Activated naive CD8-positive, alpha-beta T cell treated with anti-CD3 and anti-CD28 coated beads, Interleukin-2, amount 10 ng/mL, durations not matched to agents 7 days and 5 days (primary cell): ENCODE measurements around the gene SLC35F6. TPM values are rescaled to one million over a fixed set of nuclear protein-coding genes. Genes with fewer than 3 reads are reported as not detected.

ENCODE experiments used
- ATAC-seq: fragments of 150-1000 bp; cut with Tn5 transposase; one replicate; pipeline ENCODE4 v1.10.0; 2021; ENCODE audit warnings: low read depth, moderate library complexity
- POLR2A ChIA-PET: fragments of 350-600 bp; sonication (Branson Sonifier 250); formaldehyde crosslinking; loops from one replicate; lab custom pipeline; 2021; ENCODE audit warnings: antibody characterized with exemption; lab: Charles Lee
- DNase-seq: peaks from one replicate; pipeline ENCODE4 v3.0.0; 2021
- H3K27ac Mint-ChIP-seq: one replicate; pipeline ENCODE4 v1.8.0; 2022; ENCODE audit warnings: mild to moderate bottlenecking, mixed read lengths
- H3K27me3 Mint-ChIP-seq: one replicate; pipeline ENCODE4 v1.8.0; 2022; ENCODE audit warnings: mild to moderate bottlenecking, moderate library complexity, mixed read lengths
- H3K36me3 Mint-ChIP-seq: one replicate; pipeline ENCODE4 v1.8.0; 2021; ENCODE audit warnings: mild to moderate bottlenecking, mixed read lengths
- H3K4me1 Mint-ChIP-seq: one replicate; pipeline ENCODE4 v1.8.0; 2021; ENCODE audit warnings: mixed read lengths
- H3K4me3 Mint-ChIP-seq: one replicate; pipeline ENCODE4 v1.8.0; 2022; ENCODE audit warnings: mild to moderate bottlenecking, moderate library complexity, mixed read lengths
- H3K9me3 Mint-ChIP-seq: one replicate; pipeline ENCODE4 v1.8.0; 2021; ENCODE audit warnings: mixed read lengths
- total RNA-seq, 2 experiments: library from RNA; stranded (reverse); gene quantifications; one replicate each; pipeline ENCODE4 v1.2.3, GENCODE V29; 2021

The SLC35F6 gene
- total RNA-seq, 2 experiments from 2014 or later: 19.5 to 19.7 TPM

- Mint-ChIP-seq H3K36me3 (no peaks in the 10 kb centered on the region), H3K9me3 (no peaks in the 10 kb centered on the region), H3K27me3 (peaks cover 6% of the 10 kb centered on the region), H3K4me3 (no peak overlapping the region), H3K4me1 (no peaks in the 10 kb centered on the region), H3K27ac (no peak overlapping the region)
- DNase-seq: no peak
- POLR2A ChIA-PET: no interaction called here
- ATAC-seq: no peak
Measured at GRCh38 chr2:26723991-26724750, 39.9 kb upstream of the SLC35F6 start.

DNA sequence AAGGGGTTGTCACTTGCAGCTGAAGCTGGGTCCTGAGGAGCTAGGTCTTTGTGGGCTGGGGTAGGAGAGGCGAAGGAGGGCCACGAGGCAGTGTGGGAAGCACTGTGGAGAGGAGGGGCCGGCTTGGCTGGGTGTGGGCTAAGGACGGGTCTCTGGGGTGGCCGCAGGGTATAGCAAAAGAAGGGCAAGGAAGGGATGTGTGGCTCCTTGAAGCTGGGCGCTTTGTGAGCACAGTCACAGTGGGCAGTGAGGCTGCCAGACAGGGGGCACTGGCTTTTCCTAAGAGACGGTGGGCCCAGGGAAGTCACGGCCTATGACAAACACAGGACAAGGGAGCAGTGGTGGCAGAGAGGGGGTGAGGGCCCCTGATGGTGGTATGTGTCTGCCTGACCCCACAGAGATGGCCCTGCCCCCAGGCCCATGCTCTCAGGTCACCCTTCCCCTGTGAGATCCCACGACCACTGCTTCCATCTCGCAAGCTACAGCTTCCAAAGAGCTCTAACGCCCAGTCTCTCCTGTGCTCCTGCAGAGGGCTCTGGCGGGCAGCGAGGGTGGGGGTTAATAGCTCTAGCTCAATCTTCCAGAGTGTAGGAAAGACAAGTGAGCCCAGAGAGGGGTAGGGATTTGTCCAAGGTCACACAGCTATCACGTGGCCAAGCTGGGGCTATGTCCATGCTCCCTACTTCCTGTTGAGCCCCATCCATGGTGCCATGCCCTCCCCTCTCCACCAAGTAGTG lies 39.1 kb upstream of the SLC35F6 start:
- no peak overlapping the region for H3K4me3 Mint-ChIP-seq
- DNase-seq (no peak), ATAC-seq (no peak)
- H3K4me1 Mint-ChIP-seq: no peaks in the 10 kb centered on the region
- POLR2A ChIA-PET: no interaction called here
- no peak overlapping the region for H3K27ac Mint-ChIP-seq
- H3K9me3 Mint-ChIP-seq: no peaks in the 10 kb centered on the region
- no peaks in the 10 kb centered on the region for H3K36me3 Mint-ChIP-seq
- H3K27me3 Mint-ChIP-seq: peaks cover 6% of the 10 kb centered on the region

- H3K4me3 Mint-ChIP-seq: no peak overlapping the region
- H3K27me3 Mint-ChIP-seq: peaks cover 6% of the 10 kb centered on the region
- POLR2A ChIA-PET: no interaction called here
- ATAC-seq: no peak
- no peaks in the 10 kb centered on the region for H3K4me1 Mint-ChIP-seq
- H3K9me3 Mint-ChIP-seq: no peaks in the 10 kb centered on the region
- H3K27ac Mint-ChIP-seq: no peak overlapping the region
- H3K36me3 Mint-ChIP-seq: no peaks in the 10 kb centered on the region
- no peak for DNase-seq
Measured at GRCh38 chr2:26725521-26725820, 38.6 kb upstream of the SLC35F6 start.

DNA sequence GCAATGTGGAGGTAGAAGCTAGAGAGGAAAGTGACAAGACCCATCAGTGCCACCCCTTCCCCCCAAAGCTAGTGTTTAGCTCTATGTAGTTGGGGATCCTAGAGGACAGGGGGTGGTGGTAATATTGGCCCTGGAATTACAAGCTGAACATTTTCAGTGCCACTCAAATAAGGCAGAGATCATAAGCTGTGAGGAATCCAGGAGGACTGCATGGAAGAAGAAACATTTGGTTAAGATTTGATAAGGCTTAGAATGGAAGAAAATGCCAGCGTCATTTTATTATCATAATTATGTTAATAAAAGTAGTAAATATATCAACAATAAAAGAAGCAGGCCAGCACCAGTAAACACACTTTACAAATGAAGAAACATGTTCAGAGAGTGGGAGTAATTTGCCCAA lies 37.9 kb upstream of the SLC35F6 start:
- Mint-ChIP-seq H3K4me3 (no peak overlapping the region), H3K27me3 (peaks cover 6% of the 10 kb centered on the region), H3K27ac (no peak overlapping the region), H3K4me1 (no peaks in the 10 kb centered on the region), H3K36me3 (no peaks in the 10 kb centered on the region), H3K9me3 (no peaks in the 10 kb centered on the region)
- no peak for DNase-seq
- no peak for ATAC-seq
- POLR2A ChIA-PET: no interaction called here

DNA sequence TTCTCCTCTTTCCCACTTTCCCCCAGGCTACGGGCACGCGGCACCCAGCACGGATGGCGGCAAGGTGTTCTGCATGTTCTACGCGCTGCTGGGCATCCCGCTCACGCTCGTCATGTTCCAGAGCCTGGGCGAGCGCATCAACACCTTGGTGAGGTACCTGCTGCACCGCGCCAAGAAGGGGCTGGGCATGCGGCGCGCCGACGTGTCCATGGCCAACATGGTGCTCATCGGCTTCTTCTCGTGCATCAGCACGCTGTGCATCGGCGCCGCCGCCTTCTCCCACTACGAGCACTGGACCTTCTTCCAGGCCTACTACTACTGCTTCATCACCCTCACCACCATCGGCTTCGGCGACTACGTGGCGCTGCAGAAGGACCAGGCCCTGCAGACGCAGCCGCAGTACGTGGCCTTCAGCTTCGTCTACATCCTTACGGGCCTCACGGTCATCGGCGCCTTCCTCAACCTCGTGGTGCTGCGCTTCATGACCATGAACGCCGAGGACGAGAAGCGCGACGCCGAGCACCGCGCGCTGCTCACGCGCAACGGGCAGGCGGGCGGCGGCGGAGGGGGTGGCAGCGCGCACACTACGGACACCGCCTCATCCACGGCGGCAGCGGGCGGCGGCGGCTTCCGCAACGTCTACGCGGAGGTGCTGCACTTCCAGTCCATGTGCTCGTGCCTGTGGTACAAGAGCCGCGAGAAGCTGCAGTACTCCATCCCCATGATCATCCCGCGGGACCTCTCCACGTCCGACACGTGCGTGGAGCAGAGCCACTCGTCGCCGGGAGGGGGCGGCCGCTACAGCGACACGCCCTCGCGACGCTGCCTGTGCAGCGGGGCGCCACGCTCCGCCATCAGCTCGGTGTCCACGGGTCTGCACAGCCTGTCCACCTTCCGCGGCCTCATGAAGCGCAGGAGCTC lies 36.2 kb upstream of the SLC35F6 start:
- no peak overlapping the region for H3K27ac Mint-ChIP-seq
- peaks cover 4% of the 10 kb centered on the region for H3K27me3 Mint-ChIP-seq
- no peaks in the 10 kb centered on the region for H3K9me3 Mint-ChIP-seq
- ATAC-seq (peak; percentile 66), DNase-seq (peak; percentile 46)
- POLR2A ChIA-PET: no interaction called here
- H3K4me1 Mint-ChIP-seq: no peaks in the 10 kb centered on the region
- no peak overlapping the region for H3K4me3 Mint-ChIP-seq
- no peaks in the 10 kb centered on the region for H3K36me3 Mint-ChIP-seq

DNA sequence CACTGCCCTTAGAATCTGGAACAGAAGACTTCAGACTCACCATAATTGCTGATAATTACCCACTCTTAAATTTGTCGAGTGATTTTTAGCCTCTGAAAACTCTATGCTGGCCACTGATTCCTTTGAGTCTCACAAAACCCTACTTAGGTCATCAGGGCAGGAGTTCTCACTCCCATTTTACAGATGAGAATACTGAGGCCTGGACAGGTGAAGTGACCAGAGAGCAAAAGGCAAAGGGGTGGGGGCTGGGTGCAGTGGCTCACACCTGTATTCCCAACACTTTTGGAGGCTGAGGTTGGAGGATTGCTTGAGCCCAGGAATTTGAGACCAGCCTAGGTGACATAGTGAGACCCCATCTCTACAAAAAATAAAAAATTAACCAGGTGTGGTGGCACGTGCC lies 34.8 kb upstream of the SLC35F6 start:
- no peak overlapping the region for H3K27ac Mint-ChIP-seq
- POLR2A ChIA-PET: interaction anchor here (0.7 kb wide), 1 partner anchor 117 kb away, joined by 3 read pairs; no protein-coding TSS in a partner anchor
- ATAC-seq (no peak), DNase-seq (no peak)
- H3K36me3 Mint-ChIP-seq: no peaks in the 10 kb centered on the region
- no peak overlapping the region for H3K4me3 Mint-ChIP-seq
- H3K4me1 Mint-ChIP-seq: no peaks in the 10 kb centered on the region
- H3K9me3 Mint-ChIP-seq: no peaks in the 10 kb centered on the region
- peaks cover 7% of the 10 kb centered on the region for H3K27me3 Mint-ChIP-seq

GRCh38 chr2:26730549-26731344 lies 33.3 kb upstream of the SLC35F6 start:
- H3K27ac Mint-ChIP-seq: no peak overlapping the region
- peaks cover 7% of the 10 kb centered on the region for H3K27me3 Mint-ChIP-seq
- no peaks in the 10 kb centered on the region for H3K9me3 Mint-ChIP-seq
- no peaks in the 10 kb centered on the region for H3K4me1 Mint-ChIP-seq
- no peak overlapping the region for H3K4me3 Mint-ChIP-seq
- POLR2A ChIA-PET: no interaction called here
- DNase-seq (no peak), ATAC-seq (no peak)
- H3K36me3 Mint-ChIP-seq: no peaks in the 10 kb centered on the region

DNA sequence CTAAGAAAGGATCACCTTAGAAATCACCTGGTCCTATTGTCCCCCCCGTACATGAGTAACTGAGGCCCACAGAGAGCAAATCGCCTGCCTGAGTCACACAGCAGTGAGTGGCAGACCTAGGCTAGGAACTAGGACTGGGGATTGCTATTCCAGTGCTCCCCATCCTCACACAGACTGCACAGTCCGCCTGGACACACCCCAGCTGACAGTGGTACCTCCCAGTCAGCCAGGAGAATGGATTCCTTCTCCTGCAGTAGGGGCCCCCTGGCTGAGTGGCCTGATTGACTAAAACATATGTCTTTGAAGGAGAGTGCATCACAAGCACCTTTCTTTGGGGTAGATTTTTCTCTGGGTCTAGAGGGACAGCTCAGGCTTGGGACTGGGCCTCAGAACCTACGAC lies 32.4 kb upstream of the SLC35F6 start:
- ATAC-seq (no peak), DNase-seq (no peak)
- H3K36me3 Mint-ChIP-seq: no peaks in the 10 kb centered on the region
- H3K4me1 Mint-ChIP-seq: no peaks in the 10 kb centered on the region
- peaks cover 4% of the 10 kb centered on the region for H3K27me3 Mint-ChIP-seq
- H3K4me3 Mint-ChIP-seq: no peak overlapping the region
- H3K9me3 Mint-ChIP-seq: no peaks in the 10 kb centered on the region
- POLR2A ChIA-PET: no interaction called here
- H3K27ac Mint-ChIP-seq: no peak overlapping the region

DNA sequence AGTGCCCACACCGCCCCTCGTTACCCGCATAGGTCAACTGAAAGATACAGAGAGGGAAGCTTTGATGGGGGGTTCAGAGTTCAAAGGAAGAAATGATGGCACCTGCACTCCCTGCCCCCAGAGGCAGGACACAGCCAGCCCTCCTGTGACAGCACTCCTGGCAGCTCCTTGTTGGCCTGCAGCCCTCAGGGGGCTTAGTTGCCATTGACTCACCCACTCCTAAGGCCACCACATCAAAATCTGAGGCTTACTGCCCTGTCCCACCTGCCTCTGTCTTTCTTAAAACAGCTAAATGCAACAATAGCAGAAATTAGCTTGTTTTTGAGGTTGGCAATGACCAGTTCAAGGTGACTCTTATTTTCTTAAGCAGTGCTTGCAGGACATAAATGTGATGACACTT lies 31.6 kb upstream of the SLC35F6 start:
- POLR2A ChIA-PET: no interaction called here
- DNase-seq (no peak), ATAC-seq (no peak)
- H3K36me3 Mint-ChIP-seq: no peaks in the 10 kb centered on the region
- H3K27ac Mint-ChIP-seq: no peak overlapping the region
- H3K4me3 Mint-ChIP-seq: no peak overlapping the region
- H3K9me3 Mint-ChIP-seq: no peaks in the 10 kb centered on the region
- H3K4me1 Mint-ChIP-seq: no peaks in the 10 kb centered on the region
- H3K27me3 Mint-ChIP-seq: peaks cover 5% of the 10 kb centered on the region

GRCh38 chr2:26733413-26733812 lies 30.7 kb upstream of the SLC35F6 start:
- H3K36me3 Mint-ChIP-seq: no peaks in the 10 kb centered on the region
- no peaks in the 10 kb centered on the region for H3K4me1 Mint-ChIP-seq
- POLR2A ChIA-PET: interaction anchor here (0.5 to 0.7 kb wide), 2 partner anchors 37 to 63 kb away, joined by 3 to 4 read pairs; no protein-coding TSS in a partner anchor
- peaks cover 6% of the 10 kb centered on the region for H3K27me3 Mint-ChIP-seq
- H3K9me3 Mint-ChIP-seq: no peaks in the 10 kb centered on the region
- ATAC-seq (no peak), DNase-seq (no peak)
- no peak overlapping the region for H3K27ac Mint-ChIP-seq
- no peak overlapping the region for H3K4me3 Mint-ChIP-seq

GRCh38 chr2:26735097-26735496 lies 29.0 kb upstream of the SLC35F6 start:
- ATAC-seq (no peak), DNase-seq (no peak)
- no peaks in the 10 kb centered on the region for H3K9me3 Mint-ChIP-seq
- H3K27ac Mint-ChIP-seq: no peak overlapping the region
- POLR2A ChIA-PET: no interaction called here
- no peak overlapping the region for H3K4me3 Mint-ChIP-seq
- H3K4me1 Mint-ChIP-seq: peaks cover under 1% of the 10 kb centered on the region
- H3K27me3 Mint-ChIP-seq: peaks cover 6% of the 10 kb centered on the region
- H3K36me3 Mint-ChIP-seq: no peaks in the 10 kb centered on the region

- no peak for ATAC-seq
- POLR2A ChIA-PET: no interaction called here
- Mint-ChIP-seq H3K27ac (no peak overlapping the region), H3K9me3 (no peaks in the 10 kb centered on the region), H3K27me3 (peaks cover 6% of the 10 kb centered on the region), H3K36me3 (no peaks in the 10 kb centered on the region), H3K4me1 (peaks cover 9% of the 10 kb centered on the region), H3K4me3 (no peak overlapping the region)
- no peak for DNase-seq
Measured at GRCh38 chr2:26735883-26736588, 28.0 kb upstream of the SLC35F6 start.
